Lung (tissue), 12 donors: ENCODE results near the gene HDAC4. TPM values are rescaled to one million over a fixed set of nuclear protein-coding genes. Genes with fewer than 3 reads are reported as not detected.

ENCODE experiments used
- ATAC-seq: fragments of 200-7000 bp; cut with Tn5 transposase; one replicate; pipeline ENCODE4 v1.9.1; 2020; ENCODE audit warnings: moderate number of reproducible peaks; ENCODE audit not compliant: insufficient read depth, low FRiP score
- DNase-seq, 3 donors: peaks; one replicate each; pipeline ENCODE4 v3.0.0-alpha.2; 2013 to 2017
- H3K27ac ChIP-seq, 2 donors: one replicate each; pipeline ENCODE4 v1.5.1; 2013; ENCODE audit warnings: mild to moderate bottlenecking in 2 of 2, moderate library complexity in 2 of 2, control low read depth in 1 of 2, inconsistent platforms in 1 of 2, low read depth in 1 of 2, low read length in 1 of 2
- H3K27me3 ChIP-seq, 3 donors: one replicate each; pipeline ENCODE4 v1.5.1; 2013; ENCODE audit warnings: low read length in 2 of 3; ENCODE audit not compliant: control insufficient read depth in 3 of 3, insufficient read depth in 3 of 3
- H3K36me3 ChIP-seq, 4 donors: one replicate each; pipeline ENCODE4 v1.5.1; 2013; ENCODE audit warnings: low read length in 4 of 4, mild to moderate bottlenecking in 1 of 4, moderate library complexity in 1 of 4; ENCODE audit not compliant: control insufficient read depth in 4 of 4, insufficient read depth in 4 of 4
- H3K4me1 ChIP-seq, 5 donors: one replicate each; pipeline ENCODE4 v1.5.1; 2013; ENCODE audit warnings: low read length in 5 of 5, mild to moderate bottlenecking in 2 of 5, moderate library complexity in 1 of 5; ENCODE audit not compliant: control insufficient read depth in 5 of 5, insufficient read depth in 5 of 5
- H3K4me3 ChIP-seq: one replicate; pipeline ENCODE4 v1.5.1; 2013; ENCODE audit warnings: mild to moderate bottlenecking, control low read depth, moderate library complexity
- H3K9ac ChIP-seq, 2 donors: one replicate each; pipeline ENCODE4 v1.5.1; 2013; ENCODE audit warnings: low read length in 2 of 2, control low read depth in 1 of 2; ENCODE audit not compliant: insufficient read depth in 1 of 2
- H3K9me3 ChIP-seq, 4 donors: one replicate each; pipeline ENCODE4 v1.5.1; 2013; ENCODE audit warnings: low read length in 3 of 4, mild to moderate bottlenecking in 1 of 4, moderate library complexity in 1 of 4; ENCODE audit not compliant: control insufficient read depth in 4 of 4, insufficient read depth in 3 of 4
- WGBS, 2 donors: extraction: QIAGEN DNeasy Blood & Tissue Kit; methylation state at CpG; one replicate each; pipeline ENCODE4 v1.1.7; 2013; 5-methylcytosine and 5-hydroxymethylcytosine counted together
- polyA plus RNA-seq, 2 donors: library from polyadenylated mRNA; stranded (reverse); fragments of 200-250 nt; gene quantifications; one replicate each; pipeline ENCODE4 v1.2.1, GENCODE V29; 2013
- total RNA-seq, 2 donors: library from RNA; depleted of rRNA in 1 of 2; stranded (reverse); fragments of >200 nt in 1 of 2; gene quantifications; one replicate each; pipeline ENCODE4 v1.2.1, GENCODE V29; 2014 to 2021
- TF ChIP-seq, protein P1 (sequence below): IDR thresholded peaks from 2 replicates; pipeline ENCODE4 v1.5.1; 2012; ENCODE audit warnings: mild to moderate bottlenecking; ENCODE audit errors: control extremely low read depth, extremely low read depth
- donor health status: control.
- donor health status: control.
- donor health status: Bipolar disorder and iron deficiency.
- donor health status: healthy.
- donor health status: DM: yes; HTN: yes; CAD: no.

Gene HDAC4
- total and polyA plus RNA-seq, 4 donors: 6.9 to 47.7 (median 20.7) TPM

DNA sequence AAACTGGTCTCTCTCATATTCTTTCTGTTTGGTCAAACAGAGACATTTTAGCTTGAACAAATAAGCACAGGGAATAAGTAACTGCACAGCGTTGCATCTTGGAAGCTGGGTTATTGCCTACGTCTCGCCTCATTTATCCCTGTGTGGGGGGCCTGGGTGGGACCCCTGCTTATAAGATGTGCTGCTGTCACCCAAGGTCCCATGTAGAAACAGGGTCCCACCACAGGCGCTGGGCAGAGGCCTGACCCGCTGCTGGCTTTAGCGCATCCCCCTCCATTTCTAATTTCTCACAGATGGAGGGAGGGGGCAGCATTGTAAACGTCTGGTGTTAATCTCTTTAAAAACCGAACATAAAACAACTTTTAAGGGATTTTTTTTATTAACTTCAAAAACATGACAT, 207.8 kb downstream of the HDAC4 start:
- Histone ChIP-seq H3K36me3 (peaks cover 3 to 21% (median 9%) of the 10 kb centered on the region in 4 donors), H3K9ac (no peak overlapping the region), H3K27me3 (no peaks in the 10 kb centered on the region), H3K9me3 (peaks cover 0 to 9% (median 0%) of the 10 kb centered on the region in 4 donors), H3K4me1 (peaks cover 0 to 8% (median 0%) of the 10 kb centered on the region in 5 donors), H3K4me3 (no peak overlapping the region), H3K27ac (no peak overlapping the region)
- TF ChIP-seq, protein P1, sequence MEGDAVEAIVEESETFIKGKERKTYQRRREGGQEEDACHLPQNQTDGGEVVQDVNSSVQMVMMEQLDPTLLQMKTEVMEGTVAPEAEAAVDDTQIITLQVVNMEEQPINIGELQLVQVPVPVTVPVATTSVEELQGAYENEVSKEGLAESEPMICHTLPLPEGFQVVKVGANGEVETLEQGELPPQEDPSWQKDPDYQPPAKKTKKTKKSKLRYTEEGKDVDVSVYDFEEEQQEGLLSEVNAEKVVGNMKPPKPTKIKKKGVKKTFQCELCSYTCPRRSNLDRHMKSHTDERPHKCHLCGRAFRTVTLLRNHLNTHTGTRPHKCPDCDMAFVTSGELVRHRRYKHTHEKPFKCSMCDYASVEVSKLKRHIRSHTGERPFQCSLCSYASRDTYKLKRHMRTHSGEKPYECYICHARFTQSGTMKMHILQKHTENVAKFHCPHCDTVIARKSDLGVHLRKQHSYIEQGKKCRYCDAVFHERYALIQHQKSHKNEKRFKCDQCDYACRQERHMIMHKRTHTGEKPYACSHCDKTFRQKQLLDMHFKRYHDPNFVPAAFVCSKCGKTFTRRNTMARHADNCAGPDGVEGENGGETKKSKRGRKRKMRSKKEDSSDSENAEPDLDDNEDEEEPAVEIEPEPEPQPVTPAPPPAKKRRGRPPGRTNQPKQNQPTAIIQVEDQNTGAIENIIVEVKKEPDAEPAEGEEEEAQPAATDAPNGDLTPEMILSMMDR: no peak
- no peak for ATAC-seq
- DNase-seq: no peak
- WGBS, 2 donors: 92 to 95% methylated on average over 8 of the region's 8 CpGs

DNA sequence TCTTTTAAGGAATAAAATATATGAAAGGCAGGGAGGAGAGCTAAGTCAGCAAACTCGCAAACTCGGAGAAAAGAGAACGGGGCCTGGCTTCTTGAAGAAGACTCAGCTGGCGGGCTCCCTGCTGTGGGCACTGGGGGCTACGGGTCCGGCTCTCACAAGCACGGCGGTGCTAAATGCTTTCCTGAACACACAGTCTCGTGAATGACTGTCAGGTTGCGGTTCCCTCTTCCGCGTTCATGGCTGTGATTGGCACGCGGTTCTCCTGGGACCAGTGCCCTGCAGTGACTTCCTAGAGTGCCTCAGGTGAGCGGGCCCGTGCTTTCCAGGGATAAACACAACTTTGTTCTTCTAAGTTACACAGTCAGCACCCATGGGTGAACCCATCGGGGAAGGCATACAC, 208.4 kb downstream of the HDAC4 start:
- no peaks in the 10 kb centered on the region for H3K27me3 ChIP-seq
- H3K4me1 ChIP-seq: peaks cover 0 to 8% (median 0%) of the 10 kb centered on the region in 5 donors
- peaks cover 3 to 26% (median 9%) of the 10 kb centered on the region in 4 donors for H3K36me3 ChIP-seq
- H3K4me3 ChIP-seq: no peak overlapping the region
- no peak for ATAC-seq
- 68 to 81% methylated on average over 17 of the region's 17 CpGs for WGBS, 2 donors
- no peak overlapping the region for H3K9ac ChIP-seq
- TF ChIP-seq, protein P1: no peak
- peaks cover 0 to 9% (median 0%) of the 10 kb centered on the region in 4 donors for H3K9me3 ChIP-seq
- DNase-seq: peak in 1 of 3 donors; percentile 7
- H3K27ac ChIP-seq: no peak overlapping the region

DNA sequence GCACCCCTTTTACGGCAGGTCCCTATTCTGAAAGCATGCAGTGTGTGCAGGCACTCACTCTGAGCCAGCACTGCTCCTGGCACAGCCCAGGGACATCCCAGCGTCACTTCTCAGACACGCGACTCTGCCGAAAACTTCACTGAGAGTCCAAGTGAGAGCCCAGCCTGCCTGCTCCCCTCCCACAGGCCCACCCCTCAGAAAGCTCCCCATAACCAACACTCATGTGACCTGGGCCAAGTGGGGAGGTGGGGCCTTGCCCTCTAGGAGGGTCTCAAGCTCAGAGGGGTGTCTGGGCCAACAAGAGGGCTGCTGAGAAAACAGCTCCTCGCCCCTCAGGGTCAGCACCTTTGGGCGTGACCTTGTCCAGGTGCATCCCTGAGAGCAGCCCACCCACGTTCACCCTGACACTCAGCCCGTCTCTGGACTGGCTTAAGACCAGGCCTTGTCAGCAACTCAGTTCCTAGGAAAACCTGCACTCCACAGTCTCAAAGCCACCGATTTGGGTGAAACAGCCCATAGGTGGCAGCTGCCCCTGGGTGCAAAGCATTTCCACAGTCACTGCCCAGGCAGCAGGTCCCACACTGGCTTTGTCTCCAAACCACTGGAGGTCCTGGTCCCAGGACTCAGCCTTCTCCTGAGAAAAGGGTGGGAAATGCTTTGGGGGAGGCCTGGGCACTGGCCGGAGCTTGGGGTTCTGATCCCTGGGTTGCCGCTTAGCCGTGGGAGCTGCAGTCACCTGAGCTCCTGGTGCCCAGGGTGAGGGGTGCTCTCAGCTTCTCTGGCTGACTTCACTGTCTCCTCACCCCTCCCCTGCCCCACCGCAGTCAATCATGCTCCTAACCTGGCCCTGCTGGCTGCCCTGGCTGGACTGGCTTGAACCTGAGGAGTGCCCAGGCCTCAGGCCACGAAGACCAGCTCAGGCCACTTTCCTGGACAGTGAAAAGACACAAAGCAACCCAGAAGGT, 209.6 kb downstream of the HDAC4 start:
- Histone ChIP-seq H3K27ac (no peak overlapping the region), H3K4me1 (peaks cover 0 to 8% (median 0%) of the 10 kb centered on the region in 5 donors), H3K9me3 (peaks cover 0 to 9% (median 0%) of the 10 kb centered on the region in 4 donors), H3K4me3 (no peak overlapping the region), H3K27me3 (no peaks in the 10 kb centered on the region), H3K36me3 (peaks cover 3 to 25% (median 9%) of the 10 kb centered on the region in 4 donors), H3K9ac (no peak overlapping the region)
- ATAC-seq (no peak), DNase-seq (peak in 1 of 3 donors; percentile 10)
- 96 to 97% methylated on average over 15 of the region's 15 CpGs for WGBS, 2 donors
- TF ChIP-seq, protein P1: no peak
